LNCaP clone FGC (cell line): ENCODE results near the gene ATP10B.

Experiments used
- DNase-seq: peaks from one replicate; pipeline ENCODE4 v3.0.0-alpha.2; 2011; ENCODE audit warnings: low read depth
- H3K4me3 ChIP-seq: 2 replicates; pipeline ENCODE4 v1.5.1; 2011; ENCODE audit warnings: mild to moderate bottlenecking, low read depth, low read length, control low read depth
- CTCF ChIP-seq: IDR thresholded peaks from 2 replicates; pipeline ENCODE4 v1.5.1; 2012; ENCODE audit warnings: mild to moderate bottlenecking; ENCODE audit not compliant: control insufficient read depth, insufficient read depth; ENCODE audit errors: extremely low read depth

The ATP10B gene

GRCh38 chr5:160548949-160549645 lies 302.9 kb downstream of the ATP10B start:
- TF ChIP-seq CTCF, result no peak
- H3K4me3 ChIP-seq, result no peak overlapping the region

GRCh38 chr5:160547872-160548271 lies 304.1 kb downstream of the ATP10B start:
- H3K4me3 ChIP-seq, result no peak overlapping the region
- no peak for DNase-seq
- TF ChIP-seq CTCF, result no peak

More at GRCh38 chr5:160548949-160549645, 302.9 kb downstream of the ATP10B start:
- no peak for DNase-seq

GRCh38 chr5:160547061-160547460 lies 304.9 kb downstream of the ATP10B start:
- DNase-seq, result no peak
- H3K4me3 ChIP-seq, result no peak overlapping the region
- TF ChIP-seq CTCF, result no peak

GRCh38 chr5:160545832-160546231 lies 306.2 kb downstream of the ATP10B start:
- no peak for DNase-seq
- no peak overlapping the region for H3K4me3 ChIP-seq
- no peak for TF ChIP-seq CTCF

GRCh38 chr5:160543395-160543794 lies 308.6 kb downstream of the ATP10B start:
- no peak for DNase-seq
- TF ChIP-seq CTCF, result no peak
- H3K4me3 ChIP-seq, result no peak overlapping the region

- no peak for TF ChIP-seq CTCF
Measured at GRCh38 chr5:160542840-160543239, 309.2 kb downstream of the ATP10B start.

GRCh38 chr5:160542281-160542680 lies 309.7 kb downstream of the ATP10B start:
- H3K4me3 ChIP-seq, result no peak overlapping the region
- TF ChIP-seq CTCF, result no peak
- no peak for DNase-seq

More at GRCh38 chr5:160542840-160543239, 309.2 kb downstream of the ATP10B start:
- no peak overlapping the region for H3K4me3 ChIP-seq
- DNase-seq, result no peak
